LNCAP (cell line): ENCODE results near the gene CLEC16A.

ENCODE experiments used
- CTCF ChIP-seq: fragments of 450-650 bp; IDR thresholded peaks from 2 replicates; pipeline ENCODE4 v1.5.1; 2017; ENCODE audit warnings: mild to moderate bottlenecking

The CLEC16A gene

GRCh38 chr16:11151156-11151884, 207.0 kb downstream of the CLEC16A start:
- no peak for TF ChIP-seq CTCF

- TF ChIP-seq CTCF: no peak
These were observed 207.7 kb downstream of the CLEC16A start for GRCh38 chr16:11151885-11152629.

- TF ChIP-seq CTCF: no peak
These were observed 208.4 kb downstream of the CLEC16A start for GRCh38 chr16:11152677-11153331.

- no peak for TF ChIP-seq CTCF
These were observed 211.0 kb downstream of the CLEC16A start for GRCh38 chr16:11155284-11155806.

- TF ChIP-seq CTCF: no peak
These were observed 212.0 kb downstream of the CLEC16A start for GRCh38 chr16:11156401-11156800.

- no peak for TF ChIP-seq CTCF
These were observed 212.8 kb downstream of the CLEC16A start for GRCh38 chr16:11157143-11157542.

GRCh38 chr16:11158018-11158417, 213.7 kb downstream of the CLEC16A start:
- TF ChIP-seq CTCF: no peak
